ENCODE measurements around the gene FLYWCH2. TPM values are rescaled to one million over a fixed set of nuclear protein-coding genes. Genes with fewer than 3 reads are reported as not detected.

FLYWCH2 gene, protein sequence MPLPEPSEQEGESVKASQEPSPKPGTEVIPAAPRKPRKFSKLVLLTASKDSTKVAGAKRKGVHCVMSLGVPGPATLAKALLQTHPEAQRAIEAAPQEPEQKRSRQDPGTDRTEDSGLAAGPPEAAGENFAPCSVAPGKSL
- total RNA-seq (2014; rRNA removed; shearing (Covaris generic)), result 38.7 and 44.9 TPM in 2 replicates
- total RNA-seq (2022), result 22.3 and 23.9 TPM in 2 replicates
- Bru-seq, nascent RNA, result percentile 45 among the genes with signal in this experiment
- percentile 54 among the genes with signal in this experiment for BruChase-seq, experiment 1, labeled RNA remaining after a 6-hour chase
- BruChase-seq, experiment 2, labeled RNA remaining after a 2-hour chase, result percentile 52 among the genes with signal in this experiment
- long read RNA-seq, transcript FLYWCH2-202 (4 exons, 1,036 nt), result major isoform, 27 of 35 reads
- long read RNA-seq, partial matches to known transcripts, result 0 of 35 reads
- long read RNA-seq, other reads (novel, unspliced or antisense), result 6 of 35 reads

DNA sequence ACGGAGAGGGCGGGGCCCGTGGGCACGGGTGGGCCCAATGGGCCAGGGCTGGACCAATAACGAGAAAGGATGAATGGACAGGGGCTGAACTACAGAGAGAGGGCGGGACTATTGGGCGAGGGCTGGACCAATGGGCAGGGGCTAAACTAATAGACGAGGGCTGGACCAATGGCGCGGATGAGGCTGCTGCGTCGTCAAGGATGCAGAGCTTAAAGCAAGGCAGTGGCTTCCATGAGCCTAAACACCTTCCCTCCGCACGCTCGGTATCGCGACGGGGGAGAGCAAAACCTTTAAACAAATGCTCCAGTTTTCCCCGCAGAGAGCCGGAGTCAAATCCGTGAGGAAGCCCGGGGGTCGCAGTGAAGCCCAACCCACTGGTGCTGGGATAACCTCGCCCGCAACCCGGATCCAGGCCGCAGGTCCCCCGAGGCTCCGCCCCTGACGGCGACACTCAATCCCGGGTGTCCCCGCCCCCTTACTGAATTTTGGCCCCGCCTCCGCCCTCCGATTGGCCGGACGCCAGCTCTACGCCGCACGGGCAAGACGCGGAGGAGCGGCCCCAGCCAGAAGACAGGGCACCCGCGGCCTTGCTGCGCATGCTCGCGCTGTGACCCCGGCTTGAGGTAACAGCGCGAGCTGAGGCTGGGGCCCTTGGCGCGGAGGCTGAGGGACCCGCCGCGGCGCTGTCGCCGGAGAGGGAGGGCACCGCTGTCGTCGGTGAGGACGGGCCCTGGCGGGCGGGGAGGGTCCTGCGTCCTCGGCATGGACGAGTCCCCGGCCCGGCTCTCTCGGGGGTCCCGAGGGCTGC, at the start of gene FLYWCH2:
Gene FLYWCH2 (plus strand): TSS at position 566 of the 808 bp plus-strand sequence. CDS start 13,235 bp downstream, outside the sequence.
- Histone ChIP-seq H3K4me2 (ENCODE audit: low read length) (peak within 1 kb of the TSS; percentile 92), H2AFZ (ENCODE audit: low read length) (peak within 1 kb of the TSS; percentile 91), H3K27ac (ENCODE audit: low read depth, low read length, poor library complexity, severe bottlenecking) (peak within 1 kb of the TSS; percentile 52), H3K79me2 (ENCODE audit: insufficient read depth, low read depth, low read length) (no peaks in the 10 kb centered on the region), H3K36me3 (ENCODE audit: insufficient read depth, low read length) (no peaks in the 10 kb centered on the region), H3K9me3 (ENCODE audit: low read length) (peaks cover 11% of the 10 kb centered on the region), H3K4me3 (ENCODE audit: low read depth, low read length, poor library complexity, severe bottlenecking) (peak within 1 kb of the TSS; percentile 84), H3K9me2 (ENCODE audit: insufficient read depth, low read length) (no peaks in the 10 kb centered on the region), H4K20me1 (ENCODE audit: insufficient read depth, low read length) (no peaks in the 10 kb centered on the region), H3K4me1 (ENCODE audit: insufficient read depth, low read length, poor library complexity, severe bottlenecking) (peaks cover 7% of the 10 kb centered on the region)
- ChIA-PET CTCF (ENCODE audit: unreplicated experiment) (interaction anchor here (0.6 to 0.7 kb wide), 2 partner anchors 15 to 29 kb away, joined by 3 read pairs; partner anchors contain the start of gene FLYWCH1), POLR2A (interaction anchor here (0.5 to 2.2 kb wide), 8 partner anchors 15 to 926 kb away, joined by 3 to 10 read pairs (median 4); partner anchors contain the start of genes FLYWCH1 and KCTD5)
- DNase-seq (ENCODE audit: low spot score), result peak; percentile 98
- BruUV-seq (replicated peaks), result no TSS peak
- intact Hi-C loops (cut with micrococcal nuclease; ENCODE audit: unreplicated experiment), result loop anchor here (1.0 kb wide), 1 partner anchor 22 kb away; no protein-coding TSS in a partner anchor
- TF ChIP-seq EZH2phosphoT487 (IDR thresholded peaks at IDR 0.05; ENCODE audit: borderline replicate concordance, low read depth, low read length), result no peak
- TF ChIP-seq, protein P1, sequence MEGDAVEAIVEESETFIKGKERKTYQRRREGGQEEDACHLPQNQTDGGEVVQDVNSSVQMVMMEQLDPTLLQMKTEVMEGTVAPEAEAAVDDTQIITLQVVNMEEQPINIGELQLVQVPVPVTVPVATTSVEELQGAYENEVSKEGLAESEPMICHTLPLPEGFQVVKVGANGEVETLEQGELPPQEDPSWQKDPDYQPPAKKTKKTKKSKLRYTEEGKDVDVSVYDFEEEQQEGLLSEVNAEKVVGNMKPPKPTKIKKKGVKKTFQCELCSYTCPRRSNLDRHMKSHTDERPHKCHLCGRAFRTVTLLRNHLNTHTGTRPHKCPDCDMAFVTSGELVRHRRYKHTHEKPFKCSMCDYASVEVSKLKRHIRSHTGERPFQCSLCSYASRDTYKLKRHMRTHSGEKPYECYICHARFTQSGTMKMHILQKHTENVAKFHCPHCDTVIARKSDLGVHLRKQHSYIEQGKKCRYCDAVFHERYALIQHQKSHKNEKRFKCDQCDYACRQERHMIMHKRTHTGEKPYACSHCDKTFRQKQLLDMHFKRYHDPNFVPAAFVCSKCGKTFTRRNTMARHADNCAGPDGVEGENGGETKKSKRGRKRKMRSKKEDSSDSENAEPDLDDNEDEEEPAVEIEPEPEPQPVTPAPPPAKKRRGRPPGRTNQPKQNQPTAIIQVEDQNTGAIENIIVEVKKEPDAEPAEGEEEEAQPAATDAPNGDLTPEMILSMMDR (conservative IDR thresholded peaks at IDR 0.05; ENCODE audit: low read length), result no peak

DNA sequence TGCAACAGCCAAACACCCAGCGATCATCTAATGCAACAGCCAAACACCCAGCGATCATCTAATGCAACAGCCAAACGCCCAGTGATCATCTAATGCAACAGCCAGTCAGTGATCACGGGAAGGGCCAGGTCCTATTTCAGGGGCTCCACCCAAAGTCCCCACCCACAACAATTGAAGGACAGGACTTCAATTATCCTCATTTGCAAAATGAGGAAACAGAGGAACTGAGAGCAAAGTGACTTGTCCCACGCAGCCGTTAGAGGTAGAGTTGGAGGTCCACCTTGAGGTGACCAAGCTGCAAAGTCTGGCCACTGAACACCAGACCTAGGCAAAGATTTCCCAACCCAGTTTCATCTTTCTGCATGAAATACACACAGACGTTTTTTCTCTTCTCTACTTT, 49.2 kb upstream of the FLYWCH2 start:
- intact Hi-C loops (cut with micrococcal nuclease; ENCODE audit: unreplicated experiment), result no loop called here
- H3K27ac ChIP-seq (ENCODE audit: low read depth, low read length, poor library complexity, severe bottlenecking), result no peak overlapping the region
- no peak for TF ChIP-seq EZH2phosphoT487 (IDR thresholded peaks at IDR 0.05; ENCODE audit: borderline replicate concordance, low read depth, low read length)
- TF ChIP-seq, protein P1 (conservative IDR thresholded peaks at IDR 0.05; ENCODE audit: low read length), result no peak
- no peaks in the 10 kb centered on the region for H3K79me2 ChIP-seq (ENCODE audit: insufficient read depth, low read depth, low read length)
- no peak overlapping the region for H3K4me3 ChIP-seq (ENCODE audit: low read depth, low read length, poor library complexity, severe bottlenecking)
- ChIA-PET CTCF (ENCODE audit: unreplicated experiment) (no interaction called here), POLR2A (no interaction called here)
- no peaks in the 10 kb centered on the region for H3K9me2 ChIP-seq (ENCODE audit: insufficient read depth, low read length)
- DNase-seq (ENCODE audit: low spot score), result no peak
- no peaks in the 10 kb centered on the region for H3K9me3 ChIP-seq (ENCODE audit: low read length)
- no peak overlapping the region for H2AFZ ChIP-seq (ENCODE audit: low read length)
- no peaks in the 10 kb centered on the region for H3K36me3 ChIP-seq (ENCODE audit: insufficient read depth, low read length)
- H3K4me2 ChIP-seq (ENCODE audit: low read length), result no peak overlapping the region
- no peaks in the 10 kb centered on the region for H4K20me1 ChIP-seq (ENCODE audit: insufficient read depth, low read length)
- no peaks in the 10 kb centered on the region for H3K4me1 ChIP-seq (ENCODE audit: insufficient read depth, low read length, poor library complexity, severe bottlenecking)
- no TSS peak for BruUV-seq (replicated peaks)

Measured in OCI-LY7 (cell line).